NCI-H526 treated with DMSO at 0.1 percent for 48 hours (cell line): ENCODE results near the gene PA2G4.

ENCODE experiments used
- DNase-seq: peaks from one replicate; lab custom pipeline; 2025; lab: John Stamatoyannopoulos, UW

The PA2G4 gene

DNA sequence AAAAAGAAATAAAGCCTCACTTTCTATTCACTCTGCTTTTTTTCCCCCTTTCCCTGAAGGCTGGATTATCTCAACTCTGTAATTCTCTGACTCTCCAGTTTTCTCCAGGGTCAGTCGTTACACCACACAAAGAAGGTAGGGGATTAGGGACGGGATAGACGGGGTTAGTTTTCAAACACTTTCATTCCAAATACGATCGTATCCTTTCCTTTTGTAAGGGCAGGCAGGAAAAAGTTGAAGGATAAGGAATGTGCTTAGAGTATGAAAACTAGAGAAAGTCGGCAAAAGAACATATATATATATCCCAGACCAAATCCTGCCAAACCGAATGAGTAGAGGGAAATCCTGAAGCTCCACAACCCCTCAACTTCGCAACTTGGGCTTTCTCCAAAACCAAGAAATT lies 23.1 kb downstream of the PA2G4 start:
- no peak for DNase-seq

DNA sequence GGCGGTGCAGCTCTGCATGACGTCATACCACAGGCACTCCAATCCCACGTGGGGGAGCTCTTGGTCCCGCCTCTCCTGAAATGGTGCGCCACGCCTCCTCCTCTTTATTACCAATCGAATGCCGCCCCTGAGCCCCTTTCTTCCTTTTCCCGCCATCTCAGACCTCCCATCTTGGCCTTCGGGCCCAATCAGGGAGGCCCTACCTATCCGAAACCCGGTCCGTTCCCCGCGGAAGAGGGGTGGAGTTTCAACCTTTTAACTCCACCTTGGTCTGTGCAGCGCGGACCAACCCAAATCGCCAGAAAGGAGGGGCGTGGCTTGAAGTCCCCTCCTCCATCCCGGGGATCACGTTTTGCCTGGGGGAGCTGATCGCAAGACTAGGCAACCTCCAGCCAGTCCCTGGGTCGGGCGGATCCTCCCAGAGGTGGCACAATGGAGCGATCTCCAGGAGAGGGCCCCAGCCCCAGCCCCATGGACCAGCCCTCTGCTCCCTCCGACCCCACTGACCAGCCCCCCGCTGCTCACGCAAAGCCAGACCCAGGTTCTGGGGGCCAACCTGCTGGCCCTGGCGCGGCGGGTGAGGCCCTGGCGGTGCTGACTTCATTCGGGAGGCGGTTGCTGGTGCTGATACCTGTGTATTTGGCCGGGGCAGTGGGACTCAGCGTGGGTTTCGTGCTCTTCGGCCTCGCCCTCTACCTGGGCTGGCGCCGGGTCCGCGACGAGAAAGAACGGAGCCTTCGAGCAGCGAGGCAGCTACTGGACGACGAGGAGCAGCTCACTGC lies 23.7 kb downstream of the PA2G4 start, which contains the start of gene ESYT1:
Gene ESYT1 (plus strand): TSS at position 380 of the 782 bp plus-strand sequence. CDS start 53 bp downstream, at position 433.
- peak; percentile 97 for DNase-seq

DNA sequence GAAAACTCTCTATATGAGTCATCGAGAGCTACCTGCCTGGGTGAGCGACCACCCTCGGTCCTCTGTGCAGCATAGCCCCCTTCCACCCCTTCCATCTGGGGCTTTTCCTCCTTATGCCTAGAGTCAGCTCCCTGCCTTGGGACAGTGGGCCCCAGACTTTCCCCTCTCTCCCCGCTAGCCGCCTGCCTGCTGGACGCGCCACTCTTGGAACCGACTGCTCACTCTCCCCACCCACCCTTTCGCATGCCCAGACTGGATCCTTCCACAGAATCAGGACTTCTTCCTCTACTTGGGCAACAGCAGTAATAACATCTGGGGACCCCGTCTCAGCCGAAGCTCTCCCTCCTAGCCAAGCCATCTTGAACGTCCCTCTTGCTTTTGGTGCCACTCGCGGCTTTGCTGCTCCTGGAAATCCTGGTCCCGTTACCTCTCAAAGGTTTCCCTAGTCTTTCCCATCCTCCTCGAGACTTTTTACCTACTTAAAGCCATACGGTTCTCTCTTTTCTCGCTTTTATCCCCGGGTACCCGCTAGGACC lies 24.4 kb downstream of the PA2G4 start:
- DNase-seq: no peak

DNA sequence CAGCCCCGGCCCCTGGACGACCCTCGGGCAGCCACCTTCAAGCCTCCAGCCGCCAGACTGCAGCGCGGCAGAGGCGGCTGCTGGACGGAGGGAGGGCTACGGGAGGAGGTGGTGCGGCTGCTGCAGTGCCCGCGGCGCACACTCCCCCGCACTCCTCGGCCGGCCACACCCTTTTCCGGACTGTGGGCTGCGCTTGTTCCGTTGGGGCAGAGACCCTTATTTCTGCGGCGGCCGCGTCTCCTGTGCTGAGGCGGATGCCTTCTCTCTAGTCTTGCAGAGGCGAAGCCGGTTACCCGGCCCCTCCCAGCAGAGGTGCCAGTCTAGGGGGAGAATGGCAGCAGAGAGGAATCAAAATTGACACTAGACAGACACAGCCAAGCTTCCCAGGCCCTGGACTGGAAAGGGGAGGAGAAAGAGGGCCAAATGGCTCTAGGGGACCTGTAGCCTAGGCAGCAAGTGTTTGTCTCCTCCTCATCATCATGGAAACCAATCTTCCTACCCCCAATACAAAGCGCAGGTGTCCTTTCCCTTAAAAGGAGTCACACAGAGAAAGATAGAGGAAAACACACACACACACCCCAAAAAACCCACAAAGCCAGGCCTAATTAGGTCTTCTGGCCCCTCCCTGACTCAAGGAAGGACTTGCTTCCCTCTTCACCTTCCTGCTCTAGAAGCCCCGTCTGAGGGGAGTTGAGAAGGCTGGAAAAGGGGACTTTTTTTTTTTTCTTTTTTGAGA lies 25.0 kb downstream of the PA2G4 start:
- DNase-seq: no peak

DNA sequence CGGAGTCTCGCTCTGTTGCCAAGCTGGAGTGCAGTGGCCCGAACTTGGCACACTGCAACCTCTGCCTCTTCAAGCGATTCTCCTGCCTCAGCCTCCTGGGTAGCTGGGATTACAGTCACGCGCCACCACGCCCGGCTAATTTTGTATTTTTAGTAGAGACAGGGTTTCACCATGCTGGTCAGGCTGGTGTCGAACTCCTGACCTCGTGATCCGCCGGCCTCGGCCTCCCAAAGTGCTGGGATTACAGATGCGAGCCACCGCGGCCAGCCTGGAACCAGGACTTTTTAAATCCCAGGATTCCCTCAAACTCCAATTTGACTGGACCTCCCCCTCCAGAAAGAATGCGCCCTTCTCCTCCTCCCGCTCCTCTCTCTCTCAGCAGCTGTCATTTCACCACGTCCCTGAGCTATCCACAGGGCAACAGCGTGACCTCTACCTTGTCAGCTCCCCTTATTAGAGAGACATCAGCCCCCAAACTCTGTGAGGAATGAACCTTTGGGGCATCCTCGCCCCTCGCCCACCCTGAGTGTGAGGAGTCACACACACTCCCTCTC lies 25.7 kb downstream of the PA2G4 start:
- DNase-seq: no peak

DNA sequence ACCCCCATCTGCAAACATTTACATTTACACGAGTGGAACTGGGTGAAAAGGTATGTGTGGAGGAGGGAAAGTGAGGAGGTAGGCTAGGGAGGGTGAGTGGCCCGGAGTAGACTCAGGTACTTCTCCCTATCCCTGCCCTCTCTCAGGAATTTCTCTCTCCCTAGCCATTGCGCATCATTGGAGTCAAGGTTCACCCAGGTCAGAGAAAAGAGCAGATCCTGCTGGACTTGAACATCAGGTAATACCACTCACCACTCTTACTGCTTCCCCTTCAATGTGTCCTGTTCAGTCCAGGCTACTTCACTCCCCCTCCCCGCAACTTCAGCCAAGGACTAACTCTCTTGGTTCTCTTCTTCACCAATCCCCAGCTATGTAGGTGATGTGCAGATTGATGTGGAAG lies 26.5 kb downstream of the PA2G4 start:
- DNase-seq: no peak

DNA sequence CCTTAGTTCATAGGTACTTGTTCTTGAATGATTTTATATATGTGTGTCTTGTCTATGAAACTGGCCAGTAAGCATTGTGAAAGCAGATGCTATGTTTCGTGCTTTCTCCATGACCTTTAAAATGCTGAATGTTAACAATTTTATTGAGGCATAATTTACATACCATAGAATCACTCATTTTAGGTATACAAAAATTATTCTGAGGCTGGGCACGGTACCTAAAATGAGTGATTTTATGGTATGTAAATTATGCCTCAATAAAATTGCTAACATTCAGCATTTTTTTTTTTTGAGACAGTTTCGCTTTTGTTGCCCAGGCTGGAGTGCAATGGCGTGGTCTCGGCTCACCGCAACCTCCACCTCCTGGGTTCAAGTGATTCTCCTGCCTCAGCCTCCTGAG lies 30.5 kb downstream of the PA2G4 start:
- DNase-seq: no peak

DNA sequence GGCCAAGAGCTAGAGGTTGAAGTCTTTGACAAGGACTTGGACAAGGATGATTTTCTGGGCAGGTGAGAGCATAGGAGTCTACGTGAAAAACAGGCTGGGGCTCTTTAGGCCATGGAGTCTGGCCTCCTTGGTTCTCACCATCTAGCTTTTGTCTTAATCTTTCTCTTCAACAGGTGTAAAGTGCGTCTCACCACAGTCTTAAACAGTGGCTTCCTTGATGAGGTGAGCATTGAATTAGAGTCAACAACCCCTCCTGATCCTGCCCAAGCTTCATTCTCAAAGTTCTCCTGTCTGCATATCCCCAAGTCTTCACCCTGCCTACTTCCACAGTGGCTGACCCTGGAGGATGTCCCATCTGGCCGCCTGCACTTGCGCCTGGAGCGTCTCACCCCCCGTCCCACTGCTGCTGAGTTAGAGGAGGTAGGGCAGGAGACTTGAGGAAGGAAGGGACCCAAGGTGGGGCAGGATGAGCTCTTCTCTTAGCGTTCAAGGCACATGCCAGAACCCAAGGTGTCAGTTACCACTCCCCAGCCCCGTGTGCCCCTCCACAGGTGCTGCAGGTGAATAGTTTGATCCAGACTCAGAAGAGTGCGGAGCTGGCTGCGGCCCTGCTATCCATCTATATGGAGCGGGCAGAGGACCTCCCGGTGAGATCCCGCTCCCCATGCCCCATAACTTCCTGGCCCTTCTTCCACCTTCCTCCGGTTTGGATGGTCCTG lies 33.7 kb downstream of the PA2G4 start:
- DNase-seq: no peak

DNA sequence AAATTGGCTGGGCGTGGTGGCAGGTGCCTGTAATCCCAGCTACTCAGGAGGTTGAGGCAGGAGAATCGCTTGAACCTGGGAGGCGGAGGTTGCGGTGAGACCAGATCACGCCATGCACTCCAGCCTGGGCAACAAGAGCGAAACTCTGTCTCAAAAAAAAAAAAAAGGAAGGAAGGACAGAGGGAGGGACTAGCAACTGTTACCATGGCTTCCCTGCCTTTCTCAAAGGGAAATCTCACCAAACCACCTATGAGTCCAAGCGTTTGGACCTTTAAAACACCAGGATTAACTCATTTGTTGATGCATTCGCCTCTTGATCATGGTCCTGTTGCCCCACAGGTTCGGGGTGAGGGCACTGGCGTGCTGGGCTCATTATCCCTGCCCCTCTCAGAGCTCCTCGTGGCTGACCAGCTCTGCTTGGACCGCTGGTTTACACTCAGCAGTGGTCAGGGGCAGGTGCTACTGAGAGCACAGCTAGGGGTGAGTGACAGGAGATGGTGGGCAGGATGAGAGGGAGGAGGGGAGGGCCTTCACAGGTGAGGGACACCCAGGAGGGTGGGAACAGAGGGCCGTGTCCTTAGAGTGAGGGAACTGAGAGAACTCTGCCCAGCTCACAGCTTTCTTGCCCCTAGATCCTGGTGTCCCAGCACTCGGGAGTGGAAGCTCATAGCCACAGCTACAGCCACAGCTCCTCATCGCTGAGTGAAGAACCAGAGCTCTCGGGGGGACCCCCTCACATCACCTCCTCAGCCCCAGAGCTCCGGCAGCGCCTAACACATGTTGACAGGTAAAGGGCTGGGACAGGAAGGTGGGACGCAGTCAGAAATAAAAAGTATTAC lies 37.8 kb downstream of the PA2G4 start:
- no peak for DNase-seq

DNA sequence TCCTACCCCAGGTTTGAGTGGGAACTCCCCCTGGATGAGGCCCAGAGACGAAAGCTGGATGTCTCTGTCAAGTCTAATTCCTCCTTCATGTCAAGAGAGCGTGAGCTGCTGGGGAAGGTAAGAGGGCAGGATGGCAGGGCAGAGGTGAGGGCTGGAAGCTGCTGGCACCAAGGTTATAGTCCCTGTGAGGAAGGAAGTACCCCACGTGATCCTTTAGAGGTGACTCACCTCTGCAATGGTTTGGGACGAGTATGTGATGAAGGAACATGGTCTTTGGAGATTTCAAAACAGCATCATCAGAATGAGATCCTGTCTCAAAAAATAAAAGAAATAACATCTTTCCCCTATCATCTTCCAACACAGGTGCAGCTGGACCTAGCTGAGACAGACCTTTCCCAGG lies 38.9 kb downstream of the PA2G4 start:
- no peak for DNase-seq

DNA sequence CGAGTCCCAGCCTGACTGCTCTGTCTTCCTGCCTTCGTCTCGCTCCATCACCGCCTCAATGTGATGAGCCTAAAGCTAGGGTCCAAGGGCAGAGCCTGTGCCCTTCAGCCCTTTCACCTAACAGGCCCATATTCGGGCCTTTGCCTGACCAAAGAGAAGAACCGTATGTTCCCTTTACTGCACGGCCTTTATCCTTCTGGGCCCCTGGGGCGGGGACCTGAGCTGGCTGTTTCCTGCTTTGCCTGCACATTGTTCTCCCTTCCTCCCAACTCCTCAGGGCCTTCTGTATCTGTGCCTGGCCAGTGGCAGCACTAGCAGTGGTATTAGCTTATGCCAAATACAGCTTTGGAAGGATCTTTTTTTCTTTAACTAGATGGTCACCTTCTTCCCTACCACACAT lies 39.5 kb downstream of the PA2G4 start:
- no peak for DNase-seq

DNA sequence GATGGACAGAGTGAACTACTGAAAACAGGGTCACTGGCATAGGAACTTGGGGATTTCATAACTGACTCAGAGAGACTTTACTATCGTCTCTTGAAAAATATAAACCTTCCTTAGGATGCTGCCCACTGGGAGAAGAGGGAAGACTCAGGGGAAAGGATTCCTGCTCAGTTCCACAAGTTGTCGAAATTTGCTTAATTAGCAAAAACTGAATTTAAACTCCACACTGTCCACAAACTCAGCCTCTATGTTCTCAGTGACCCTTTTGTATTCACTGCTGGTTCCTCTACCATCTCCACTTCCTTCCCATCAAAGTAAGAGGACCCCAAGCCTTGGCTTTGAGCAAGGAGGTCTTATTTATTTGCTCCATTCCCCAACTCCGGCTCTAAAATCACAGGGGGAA lies 40.9 kb downstream of the PA2G4 start:
- no peak for DNase-seq

DNA sequence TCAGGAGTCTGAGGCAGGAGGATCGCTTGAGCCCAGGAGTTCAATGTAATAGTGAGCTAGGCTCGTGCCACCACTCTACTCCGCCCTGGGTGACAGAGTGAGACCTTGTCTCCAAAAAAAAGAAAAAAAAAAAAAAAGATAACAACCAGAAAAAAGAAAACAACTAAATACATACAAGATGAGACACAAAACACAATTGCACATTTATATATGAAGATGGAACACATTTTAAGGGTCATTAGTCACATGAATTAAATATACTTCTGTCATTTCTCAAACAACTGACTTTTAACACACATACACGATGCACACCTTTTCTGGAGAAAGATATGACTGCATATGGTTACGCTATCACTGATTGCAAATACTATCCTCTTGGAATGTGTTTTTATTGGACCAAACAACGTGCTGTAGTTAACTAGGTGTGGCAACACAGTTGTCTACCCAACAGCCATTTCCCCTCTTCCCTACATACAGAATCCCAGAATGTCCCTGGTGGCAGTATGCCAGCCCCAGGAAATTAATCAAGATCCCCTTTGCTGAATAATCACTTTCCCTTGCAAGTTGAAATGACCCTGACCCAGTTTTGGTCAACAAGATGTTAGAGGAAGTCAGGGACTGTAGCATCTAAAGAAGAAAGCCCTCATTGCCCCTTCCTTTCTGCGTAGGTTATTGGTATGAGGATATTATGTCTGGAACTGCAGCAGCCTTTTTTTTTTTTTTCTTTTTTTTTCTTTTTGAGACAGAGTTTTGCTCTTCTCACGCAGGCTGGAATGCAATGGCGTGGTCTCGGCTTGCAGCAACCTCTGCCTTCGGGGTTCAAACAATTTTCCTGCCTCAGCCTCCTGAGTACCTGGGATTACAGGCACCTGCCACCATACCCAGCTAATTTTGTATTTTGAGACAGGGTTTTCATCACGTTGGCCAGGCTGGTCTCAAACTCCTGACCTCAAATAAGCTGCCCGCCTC lies 42.4 kb downstream of the PA2G4 start:
- no peak for DNase-seq

DNA sequence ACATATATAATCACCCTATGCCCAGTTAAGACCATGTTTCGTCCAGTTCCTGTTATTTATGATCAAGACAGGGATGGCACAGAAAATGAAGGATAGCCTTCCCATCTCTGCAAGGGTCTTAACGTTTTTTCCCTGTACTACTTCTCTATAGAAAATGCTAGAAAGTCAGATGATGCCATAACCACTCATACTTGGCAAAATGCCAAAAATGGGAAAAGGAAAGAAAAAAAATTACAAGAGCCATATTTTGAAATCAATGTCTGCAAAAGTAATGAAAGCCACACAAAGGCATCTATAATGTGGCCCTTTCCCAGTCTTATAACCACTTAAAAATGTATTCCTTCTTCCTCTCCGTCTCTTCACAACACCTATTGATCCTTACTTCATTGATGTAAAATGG lies 46.2 kb downstream of the PA2G4 start:
- DNase-seq: no peak

DNA sequence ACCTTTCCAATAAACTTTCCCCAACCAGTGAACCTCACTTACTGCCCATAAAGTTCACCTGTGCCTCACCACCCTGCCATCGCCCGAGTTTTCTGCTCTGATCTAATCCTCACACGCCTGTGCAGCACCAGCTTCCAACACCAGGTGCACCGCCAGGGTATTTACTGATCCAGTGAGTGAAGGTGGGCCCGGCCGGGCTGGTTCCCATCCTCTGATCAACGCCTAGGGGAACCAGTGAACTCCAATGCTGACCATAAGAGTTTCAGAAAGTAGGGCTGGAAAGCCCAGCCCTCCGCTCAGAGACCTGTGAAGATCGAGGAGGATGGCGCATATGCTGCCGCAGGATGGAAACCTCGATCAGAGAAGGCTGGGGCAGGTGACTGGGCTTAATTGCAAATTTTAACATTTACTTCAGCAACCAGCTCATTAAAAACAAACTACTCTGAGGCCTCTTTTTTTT lies 47.3 kb downstream of the PA2G4 start:
- peak; percentile 40 for DNase-seq

DNA sequence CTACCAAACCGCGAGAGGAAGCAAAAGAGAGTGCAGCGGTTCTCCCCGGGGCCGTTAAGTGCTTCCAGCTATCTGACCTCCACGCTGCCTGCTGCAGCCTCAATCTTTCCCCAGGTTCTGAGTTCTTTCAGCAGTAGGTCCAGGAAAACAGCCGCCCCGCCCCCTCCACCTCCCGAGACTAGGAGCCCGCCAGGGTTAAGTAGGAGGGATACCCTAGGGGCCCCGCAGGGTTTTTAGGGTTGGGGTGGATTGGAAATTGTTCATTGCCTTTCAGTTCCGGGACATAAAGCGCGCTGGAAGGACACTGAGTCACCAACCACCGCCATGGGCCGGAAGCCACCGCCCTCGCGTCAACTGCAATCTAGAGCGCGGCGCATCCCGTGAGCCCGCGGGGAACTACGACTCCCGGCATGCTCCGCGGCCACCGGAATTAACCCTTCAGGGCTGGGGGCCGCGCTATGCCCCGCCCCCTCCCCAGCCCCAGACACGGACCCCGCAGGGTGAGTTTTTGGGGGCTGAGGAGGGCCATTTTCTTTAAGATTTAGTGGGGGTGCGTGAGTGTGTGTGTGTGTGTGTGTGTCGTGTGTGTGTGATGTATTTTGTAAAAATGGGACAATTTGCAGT lies 47.9 kb downstream of the PA2G4 start, which contains the start of gene MYL6B:
Gene MYL6B (plus strand): TSS at position 456 of the 624 bp plus-strand sequence. CDS start 1,332 bp downstream, outside the sequence.
- peak; percentile 85 for DNase-seq

DNA sequence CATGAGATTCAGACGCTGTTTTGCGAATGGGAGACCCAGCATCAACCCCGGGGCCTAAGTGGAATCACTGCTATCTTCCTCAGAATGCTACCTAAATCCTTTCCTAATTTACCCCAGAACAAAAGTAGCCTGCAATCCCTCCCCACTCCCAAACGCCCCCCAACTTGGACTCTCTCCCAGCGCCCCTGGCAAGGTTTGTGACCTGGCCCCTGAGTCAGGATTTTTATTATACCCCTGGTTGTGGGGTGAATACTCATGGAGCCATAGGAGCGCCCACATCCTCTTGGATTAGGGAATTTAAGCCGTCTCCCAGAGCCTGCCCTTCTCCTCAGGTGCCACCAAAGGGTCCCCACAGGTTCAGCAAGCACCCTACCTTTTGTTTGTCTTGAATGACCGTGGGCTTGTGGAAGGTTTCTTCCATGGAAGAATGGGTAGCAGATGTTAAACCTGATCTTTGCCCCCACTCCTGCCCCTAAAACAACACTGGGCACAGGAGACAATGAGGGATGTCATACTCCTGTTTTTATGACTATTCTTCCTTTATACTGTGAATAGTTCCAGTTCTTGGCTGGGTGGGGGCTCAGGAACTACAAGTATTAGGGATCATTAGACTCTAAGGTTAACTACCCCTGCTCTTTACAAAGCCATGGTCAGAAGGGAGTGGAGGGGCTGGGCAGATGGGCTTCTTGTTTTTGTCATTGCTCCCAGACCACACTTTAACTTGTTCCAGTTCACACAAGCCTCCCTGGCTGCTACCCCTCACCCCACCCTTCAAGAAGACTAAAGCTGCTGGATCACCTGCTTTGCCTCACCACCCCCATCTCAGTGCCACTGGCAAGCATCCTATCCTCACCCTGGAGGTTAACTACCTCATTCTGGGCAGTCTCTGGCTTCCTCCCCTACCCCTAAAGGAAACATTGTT lies 48.7 kb downstream of the PA2G4 start:
- DNase-seq: no peak

DNA sequence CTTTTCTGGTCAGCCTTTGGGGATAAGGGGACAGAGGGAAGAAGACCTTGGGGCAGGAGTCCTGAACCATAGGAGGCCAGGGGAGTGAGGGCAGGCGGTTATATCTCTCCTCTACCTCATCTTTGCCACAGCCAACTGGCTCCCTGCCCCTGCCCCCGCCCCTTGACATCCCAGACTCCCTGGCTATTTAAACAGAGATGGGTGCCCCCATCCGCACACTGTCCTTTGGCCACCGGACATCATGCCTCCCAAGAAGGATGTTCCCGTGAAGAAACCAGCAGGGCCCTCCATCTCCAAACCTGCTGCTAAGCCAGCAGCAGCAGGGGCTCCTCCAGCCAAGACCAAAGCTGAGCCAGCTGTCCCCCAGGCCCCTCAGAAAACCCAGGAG lies 49.3 kb downstream of the PA2G4 start:
- DNase-seq: no peak
